NCI-H446 (cell line): ENCODE data around the gene PLS1.
"Not testable (repeated sequence)": the region's sequence is repeated elsewhere in the genome, so short reads cannot be mapped to it uniquely, and the experiment has no call there.

Experiments used
- DNase-seq, 2 experiments: peaks; one replicate each; lab custom pipeline; 2025; lab: John Stamatoyannopoulos, UW

PLS1 gene

DNA sequence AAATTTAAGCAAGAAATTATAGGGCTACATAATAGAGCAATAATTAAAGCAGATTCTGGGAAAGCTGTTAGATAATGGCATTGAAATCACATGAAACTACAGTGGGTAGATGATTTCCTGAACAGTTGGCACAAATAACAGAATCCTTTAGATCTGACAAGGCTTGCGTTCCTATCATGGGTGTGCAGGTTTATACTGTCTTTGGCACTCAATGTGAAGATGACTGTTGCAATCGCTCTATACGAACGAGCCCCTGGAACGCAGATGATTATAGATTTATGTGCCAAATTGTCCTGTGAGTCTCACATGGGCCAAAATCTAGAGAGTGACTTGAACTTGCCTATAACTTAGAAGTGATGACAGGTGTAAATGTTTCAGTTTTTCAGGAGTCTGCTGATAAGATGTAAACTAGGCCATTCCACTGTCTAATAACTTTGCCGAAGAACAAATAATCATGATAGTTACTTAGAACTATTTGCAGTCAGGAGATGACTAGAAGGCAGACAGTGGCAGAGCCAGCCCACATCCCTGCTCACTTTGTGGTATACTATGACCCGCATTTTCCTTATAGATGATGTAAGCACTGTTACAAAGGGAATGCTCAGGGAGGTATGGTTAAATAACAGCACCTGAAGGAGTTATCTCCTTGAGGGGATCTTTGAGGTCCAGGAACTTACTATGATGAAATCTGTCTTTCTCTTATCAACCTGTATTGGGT is 97.1 kb downstream of the PLS1 start:
- no peak for DNase-seq

DNA sequence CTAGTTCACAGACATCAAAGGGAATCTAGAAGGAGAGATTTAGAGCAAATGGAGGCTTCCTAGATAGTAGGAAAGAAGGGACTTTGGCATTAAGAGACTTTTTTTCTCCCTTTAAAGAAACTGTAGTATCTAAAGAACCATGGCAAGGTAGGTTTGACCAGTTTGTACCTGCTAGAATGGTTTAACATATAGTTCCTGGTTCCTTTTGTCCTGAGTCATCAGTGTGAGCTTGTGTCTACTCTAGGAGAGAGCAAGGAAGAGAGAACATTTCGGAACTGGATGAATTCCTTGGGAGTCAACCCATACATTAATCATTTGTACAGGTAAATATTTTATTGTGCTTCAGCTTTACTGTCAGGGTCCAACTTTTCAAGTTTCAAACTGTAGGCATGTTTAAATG is 98.0 kb downstream of the PLS1 start:
- no peak for DNase-seq

DNA sequence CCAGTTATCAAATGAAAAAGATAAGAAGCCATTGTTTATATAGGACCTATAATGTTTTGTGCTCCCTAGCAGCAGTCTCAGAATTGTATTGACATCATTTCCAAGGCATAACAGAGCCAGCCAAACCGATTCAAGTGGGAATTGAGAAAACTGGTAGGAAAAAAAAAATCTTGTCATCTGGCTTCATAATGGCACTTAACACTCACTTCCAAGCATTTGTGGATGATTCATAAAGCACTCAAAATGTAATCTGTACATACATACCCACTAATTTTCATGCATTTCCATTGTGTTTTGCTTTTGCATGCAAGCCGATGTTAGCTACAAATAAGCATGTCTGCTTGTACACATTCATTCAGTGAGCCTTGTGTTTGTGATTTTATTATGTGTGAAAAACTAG is 109.0 kb downstream of the PLS1 start:
- peak; percentile 17 to 57 for DNase-seq

DNA sequence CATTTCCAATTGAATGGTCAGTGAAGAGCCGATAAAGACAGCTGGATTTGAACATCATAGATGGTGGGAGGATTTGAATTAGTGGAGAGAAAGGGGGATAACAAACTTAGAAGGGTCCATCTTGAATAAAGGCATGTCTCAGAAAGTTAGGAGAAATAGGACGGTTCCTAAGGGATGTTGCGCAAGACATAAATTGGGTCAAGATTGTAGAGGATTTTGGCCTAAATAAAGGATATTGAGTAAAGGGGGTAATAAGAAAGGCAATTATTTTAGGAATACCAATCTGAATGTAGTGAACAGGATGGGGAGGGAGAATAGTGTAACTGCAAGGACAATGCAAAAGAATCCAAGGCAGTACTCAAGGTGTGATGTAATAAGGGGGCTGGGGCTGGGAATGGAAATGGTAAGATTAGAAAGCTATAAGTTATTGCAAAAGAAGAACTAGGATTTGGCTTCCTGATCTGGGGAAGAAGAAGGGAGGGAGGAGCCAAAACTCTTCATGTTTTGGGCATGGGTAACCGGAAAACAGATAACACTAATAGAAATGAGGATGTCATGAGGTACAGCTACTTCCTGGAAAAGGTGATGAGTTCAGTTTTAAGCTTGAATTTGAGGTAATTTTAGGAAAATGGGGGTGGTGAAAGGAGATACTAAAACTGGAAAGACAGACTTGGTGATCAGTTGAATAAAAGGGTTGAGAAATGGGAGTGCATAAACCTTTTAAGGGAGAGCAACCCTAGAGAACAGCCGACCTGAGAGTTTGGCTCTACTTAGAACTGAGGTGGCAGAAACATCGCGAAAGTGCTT is 110.3 kb downstream of the PLS1 start:
- DNase-seq, result no peak

DNA sequence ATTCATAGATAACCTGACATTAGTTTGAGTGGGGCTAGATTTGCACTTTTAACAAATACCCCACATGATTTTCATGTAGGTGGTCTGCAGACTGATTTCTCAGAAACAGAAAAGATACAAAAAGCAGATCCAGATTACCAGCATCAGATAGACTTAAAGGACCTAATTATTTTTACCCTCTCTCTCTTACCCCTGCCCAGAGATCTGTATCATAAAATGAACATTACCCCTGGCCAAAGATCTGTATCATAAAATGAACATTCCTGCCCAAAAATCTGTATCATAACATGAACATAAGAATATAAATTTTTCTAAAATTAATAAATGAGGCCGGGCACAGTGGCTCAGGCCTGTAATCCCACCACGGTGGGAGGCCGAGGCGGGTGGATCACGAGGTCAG is 113.0 kb downstream of the PLS1 start:
- no peak for DNase-seq

DNA sequence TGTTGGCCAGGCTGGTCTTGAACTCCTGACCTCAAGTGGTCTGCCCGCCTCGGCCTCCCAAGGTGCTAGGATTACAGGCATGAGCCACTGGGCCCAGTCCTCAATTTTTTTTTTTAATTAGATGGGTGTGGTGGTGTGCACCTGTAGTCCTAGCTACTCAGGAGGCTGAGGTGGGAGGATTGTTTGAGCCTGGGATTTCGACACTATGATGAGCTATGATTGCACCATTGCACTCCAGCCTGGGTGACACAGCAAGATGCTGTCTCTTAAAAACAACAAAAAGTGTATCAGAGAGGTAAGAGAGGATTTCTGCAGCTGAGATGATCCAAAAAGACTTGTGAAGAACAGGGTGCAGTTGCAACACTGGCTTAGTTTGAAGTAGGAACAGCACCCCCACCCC is 118.7 kb downstream of the PLS1 start:
- not testable (repeated sequence) for DNase-seq

DNA sequence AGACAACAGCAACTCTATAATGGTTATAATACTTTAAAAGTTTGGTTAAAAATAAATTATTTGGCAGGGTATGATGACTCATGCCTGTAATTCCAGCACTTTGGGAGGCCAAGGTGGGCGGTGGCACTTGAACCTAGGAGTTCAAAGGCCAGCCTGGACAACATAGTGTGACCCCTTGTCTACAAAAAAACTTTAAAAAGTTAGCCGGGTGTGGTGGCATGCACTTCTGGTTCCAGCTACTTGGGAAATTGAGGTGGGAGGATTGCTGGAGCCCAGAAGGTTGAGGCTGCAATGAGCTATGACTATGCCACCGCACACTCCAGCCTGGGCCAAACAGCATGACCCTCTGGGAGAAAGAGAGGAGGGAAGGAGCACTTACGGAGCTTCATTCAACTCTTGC is 119.9 kb downstream of the PLS1 start:
- no peak for DNase-seq

DNA sequence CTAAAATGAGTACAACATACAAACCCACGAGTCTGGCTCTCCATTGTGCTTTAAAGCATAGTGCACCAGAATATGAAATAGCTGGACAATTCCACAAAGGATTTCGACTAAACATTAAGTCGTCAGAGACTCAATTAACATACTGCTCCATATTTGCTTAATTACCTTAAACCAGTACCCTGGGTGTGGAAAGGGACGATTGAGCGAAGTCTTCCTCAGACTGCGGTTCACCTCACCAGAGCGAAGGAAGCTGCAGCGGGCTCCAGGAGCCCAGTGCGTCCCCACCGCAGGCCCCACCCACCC is 127.4 kb downstream of the PLS1 start:
- no peak for DNase-seq

DNA sequence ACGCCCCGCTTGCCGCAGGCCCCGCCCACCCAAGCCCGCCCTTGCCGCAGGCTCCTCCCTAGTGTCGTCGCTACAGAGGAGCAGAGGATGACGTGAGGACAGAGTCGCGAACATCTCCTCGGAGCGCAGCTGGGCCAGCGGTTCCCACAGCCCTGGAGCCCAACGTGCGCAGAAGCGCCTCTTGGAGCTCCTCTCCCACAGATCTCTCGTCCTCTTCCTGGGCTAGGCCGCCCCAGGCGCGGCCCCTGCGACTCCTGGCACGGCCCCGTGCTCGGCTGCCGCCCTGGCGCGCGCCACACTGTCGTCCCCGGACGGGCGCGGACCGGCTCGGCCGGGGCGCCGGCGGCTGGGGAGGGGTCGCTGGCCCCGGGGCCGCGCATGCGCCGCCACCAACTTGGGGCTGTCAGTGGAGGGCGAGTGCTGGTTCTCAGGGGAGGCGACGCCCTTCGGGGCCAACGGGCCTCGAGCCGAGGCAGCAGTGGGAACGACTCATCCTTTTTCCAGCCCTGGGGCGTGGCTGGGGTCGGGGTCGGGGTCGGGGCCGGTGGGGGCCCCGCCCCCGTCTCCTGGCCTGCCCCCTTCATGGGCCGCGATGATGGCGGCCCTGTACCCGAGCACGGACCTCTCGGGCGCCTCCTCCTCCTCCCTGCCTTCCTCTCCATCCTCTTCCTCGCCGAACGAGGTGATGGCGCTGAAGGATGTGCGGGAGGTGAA is 127.9 kb downstream of the PLS1 start, which contains the start of gene TRPC1:
TRPC1 (plus strand) TSS at position 67 of the 714 bp plus-strand sequence; CDS start at position 593, 526 bp downstream.
- DNase-seq, result peak; percentile 76 to 92

DNA sequence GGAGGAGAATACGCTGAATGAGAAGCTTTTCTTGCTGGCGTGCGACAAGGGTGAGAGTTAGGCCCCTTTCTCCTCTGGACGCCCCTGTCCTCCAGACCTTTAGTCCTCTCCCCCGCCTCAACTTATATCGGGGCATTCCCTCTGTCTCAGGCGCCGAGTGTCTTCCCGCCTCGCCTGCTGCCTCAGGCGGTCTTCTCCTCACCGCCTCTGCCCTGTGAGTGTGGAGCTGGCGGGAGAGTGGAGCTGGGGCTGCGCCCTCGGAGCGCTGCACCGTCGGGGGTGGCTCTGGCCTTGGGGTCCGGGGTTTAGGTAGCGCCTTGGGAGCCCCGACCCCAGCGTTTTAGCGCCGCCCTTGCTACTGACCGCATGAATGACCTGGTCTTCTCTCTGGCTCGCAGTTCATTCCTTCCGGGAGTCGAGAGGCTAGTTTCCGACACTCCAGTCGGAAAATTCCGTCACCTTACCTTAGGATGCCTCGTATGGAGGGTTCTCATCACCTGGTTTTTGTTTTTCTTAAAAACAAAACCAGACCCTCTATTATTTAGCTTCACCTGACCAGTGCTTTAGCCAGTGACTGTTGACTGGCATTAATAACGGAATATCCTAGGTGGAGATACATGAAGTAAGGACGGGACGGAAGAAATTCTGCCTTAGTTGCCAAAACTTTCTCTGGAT is 128.6 kb downstream of the PLS1 start:
- peak in 1 of 2 experiments; percentile 52 for DNase-seq

DNA sequence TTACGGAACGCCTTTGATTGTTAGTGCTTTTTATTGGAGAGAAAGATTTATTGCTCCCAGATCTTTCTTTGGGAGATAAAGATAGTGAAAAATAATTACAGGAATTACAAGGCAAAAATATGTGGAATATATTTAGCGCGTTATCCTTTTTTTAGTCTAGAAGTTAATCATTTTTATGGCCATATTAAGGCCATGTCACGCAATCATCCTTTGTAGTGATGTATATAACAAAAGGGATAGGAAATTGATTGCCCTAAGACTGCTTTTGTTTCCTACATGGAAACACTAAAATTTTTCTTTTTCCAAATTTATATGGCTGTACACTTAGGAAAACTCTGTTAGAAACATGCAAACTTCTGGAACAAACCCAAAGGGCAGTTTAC is 129.2 kb downstream of the PLS1 start:
- no peak for DNase-seq

DNA sequence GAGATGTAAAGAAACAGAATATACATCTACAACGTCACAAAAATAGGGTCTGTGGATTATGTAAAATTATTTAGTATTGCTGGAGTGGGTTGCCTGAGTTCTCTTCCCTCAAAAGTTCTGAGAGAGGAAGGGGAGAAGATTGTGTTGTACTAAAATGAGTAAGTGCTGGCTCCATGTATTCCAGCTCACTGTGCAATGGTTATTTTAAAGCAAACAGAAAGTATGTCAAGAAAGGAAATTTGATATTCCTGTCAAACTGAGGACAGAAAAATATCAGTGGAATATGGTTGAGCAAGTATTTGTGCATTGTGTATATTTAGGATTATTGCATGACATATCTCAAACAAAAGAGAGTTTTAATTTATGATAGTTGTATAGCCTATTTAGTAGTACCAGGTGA is 129.8 kb downstream of the PLS1 start:
- DNase-seq, result no peak

DNA sequence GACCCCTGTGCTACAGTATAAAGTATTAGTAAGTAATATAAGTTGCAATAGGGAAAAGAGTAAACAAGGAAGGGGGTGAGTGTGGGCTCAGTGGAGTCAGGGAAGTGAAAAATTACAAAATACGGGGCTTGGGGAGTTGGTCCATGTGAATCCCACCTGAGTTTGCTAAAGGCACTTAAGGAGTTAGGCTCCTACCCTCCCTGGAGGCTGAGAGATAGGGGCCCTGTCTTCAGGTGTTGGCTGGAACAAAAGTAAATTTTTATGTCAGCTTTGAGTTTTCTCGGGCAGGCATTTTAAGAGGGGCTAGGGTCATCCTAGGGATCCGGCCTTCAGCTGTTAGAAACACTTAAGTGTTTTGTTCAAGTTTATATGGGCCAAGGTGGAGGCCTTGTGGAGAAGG is 135.9 kb downstream of the PLS1 start:
- no peak for DNase-seq

DNA sequence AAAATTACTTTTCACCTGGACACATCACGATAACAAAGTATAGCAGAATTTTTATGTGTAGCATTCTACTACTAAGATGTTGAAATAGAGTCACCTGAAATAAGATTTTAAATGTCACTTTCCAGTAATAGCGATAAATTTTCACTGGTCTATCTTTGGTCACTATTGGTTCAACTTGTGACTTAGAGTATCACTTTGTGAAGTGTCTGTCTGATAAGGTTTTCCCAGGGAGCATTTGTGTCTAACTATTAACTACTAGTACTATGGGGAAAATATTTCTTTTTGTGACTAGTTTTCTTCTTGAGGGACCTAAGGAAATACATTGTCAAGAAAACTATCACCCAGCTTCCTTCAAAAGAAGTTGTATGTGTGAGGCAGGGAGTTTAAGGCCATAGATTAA is 138.6 kb downstream of the PLS1 start:
- DNase-seq, result no peak

DNA sequence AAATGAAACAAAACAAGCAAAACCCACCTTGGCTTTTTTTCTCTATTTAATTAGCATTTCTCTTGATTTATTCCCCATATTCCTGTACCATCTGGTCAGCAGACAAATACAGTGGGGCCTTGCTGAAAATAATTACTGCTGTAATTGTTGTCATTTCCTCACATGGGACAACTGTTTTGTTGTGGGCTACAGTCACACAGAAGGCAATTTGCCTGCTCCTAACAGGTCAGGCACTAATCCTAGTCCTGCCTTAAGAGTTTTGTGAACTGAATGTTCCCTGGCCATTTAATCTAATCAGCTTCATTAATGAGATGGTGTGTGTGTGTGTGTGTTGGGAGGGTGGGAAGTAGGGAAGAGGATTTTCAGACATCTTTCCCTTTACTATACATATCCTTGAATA is 139.3 kb downstream of the PLS1 start:
- no peak for DNase-seq

DNA sequence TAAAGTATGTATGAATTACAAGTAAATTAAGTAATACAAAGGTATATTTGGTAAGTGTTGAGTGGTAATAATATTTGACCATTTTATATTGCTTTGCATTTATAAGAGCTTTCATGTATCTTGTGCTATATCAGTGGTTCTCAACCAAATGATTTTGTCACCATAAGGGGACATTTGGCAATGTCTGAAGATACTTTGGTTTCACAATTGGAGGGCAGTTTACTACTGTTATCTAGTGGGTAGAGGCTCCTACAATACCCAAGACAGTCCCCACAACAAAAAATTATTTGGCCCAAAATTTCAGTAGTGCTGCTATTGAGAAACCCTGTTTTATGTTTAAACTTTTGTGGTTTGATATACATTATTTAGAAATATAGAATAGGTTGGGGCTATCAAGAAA is 142.2 kb downstream of the PLS1 start:
- DNase-seq, result no peak

DNA sequence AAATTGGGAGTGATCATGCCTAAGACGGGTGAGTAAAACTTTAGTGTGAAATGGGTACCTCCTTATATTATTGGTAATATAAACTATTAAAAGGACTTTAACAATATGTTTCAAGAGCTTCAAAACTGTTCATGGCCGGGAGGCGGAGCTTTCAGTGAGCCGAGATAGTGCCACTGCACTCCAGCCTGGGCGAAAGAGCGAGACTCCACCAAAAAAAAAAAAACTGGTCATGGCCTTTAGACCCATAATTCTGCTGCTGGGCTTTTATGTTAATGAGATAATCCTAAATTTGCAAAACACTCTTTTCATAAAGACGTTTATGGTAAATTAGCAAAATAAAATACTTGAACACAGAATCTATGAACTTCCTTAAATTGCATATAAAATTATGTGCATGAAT is 150.5 kb downstream of the PLS1 start:
- DNase-seq, result no peak

DNA sequence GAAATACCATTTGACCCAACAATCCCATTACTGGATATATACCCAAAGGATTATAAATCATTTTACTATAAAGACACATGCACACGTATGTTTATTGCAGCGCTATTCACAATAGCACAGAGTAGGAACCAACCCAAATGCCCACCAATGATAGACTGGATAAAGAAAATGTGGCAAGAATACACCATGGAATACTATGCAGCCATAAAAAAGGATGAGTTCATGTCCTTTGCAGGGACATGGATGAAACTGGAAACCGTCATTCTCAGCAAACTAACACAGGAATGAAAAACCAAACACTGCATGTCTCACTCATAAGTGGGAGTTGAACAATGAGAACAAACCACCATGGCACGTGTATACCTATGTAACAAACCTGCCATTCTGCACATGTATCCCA is 154.3 kb downstream of the PLS1 start:
- DNase-seq, result not testable (repeated sequence)

DNA sequence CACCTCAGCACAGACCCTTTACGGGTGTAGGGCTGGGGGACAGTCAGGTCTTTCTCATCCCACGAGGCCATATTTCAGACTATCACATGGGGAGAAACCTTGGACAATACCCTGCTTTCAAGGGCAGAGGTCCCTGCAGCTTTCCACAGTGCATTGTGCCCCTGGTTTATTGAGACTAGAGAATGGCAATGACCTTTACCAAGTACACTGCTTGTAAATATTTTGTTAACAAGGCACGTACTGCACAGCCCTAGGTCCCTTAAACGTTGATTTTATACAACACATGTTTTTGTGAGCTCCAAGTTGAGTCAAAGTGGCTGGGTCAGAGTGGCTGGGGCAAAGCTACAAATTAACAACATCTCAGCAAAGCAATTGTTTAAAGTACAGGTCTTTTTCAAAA is 156.4 kb downstream of the PLS1 start:
- DNase-seq, result not testable (repeated sequence)

DNA sequence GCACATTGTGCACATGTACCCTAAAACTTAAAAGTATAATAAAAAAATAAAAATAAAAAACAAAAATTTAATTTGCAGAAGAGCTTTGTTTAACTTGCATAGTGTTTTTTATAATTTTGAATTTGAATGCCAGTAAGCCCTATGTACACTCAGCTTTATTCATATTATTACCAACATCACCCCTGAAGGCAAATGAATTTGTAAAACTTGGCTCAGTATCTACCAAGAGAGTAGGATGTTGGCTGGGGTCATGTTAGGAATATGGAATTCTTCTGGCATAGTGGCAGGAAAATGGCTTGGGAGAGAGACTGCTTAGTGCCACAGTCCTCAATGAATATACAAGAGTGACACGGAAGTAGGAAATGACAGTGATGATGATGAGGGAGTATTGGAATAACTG is 158.3 kb downstream of the PLS1 start:
- no peak for DNase-seq
